Transverse colon (tissue), 4 donors: ENCODE results near the gene METTL8. TPM values are rescaled to one million over a fixed set of nuclear protein-coding genes. Genes with fewer than 3 reads are reported as not detected.
A peak's percentile ranks its signal among the peaks of the same experiment; 100 is the strongest.

ENCODE experiments used
- DNase-seq: peaks from one replicate; pipeline ENCODE4 v3.0.0-alpha.2; 2019
- H3K27ac ChIP-seq, 4 donors: fragments of 200-600 bp; sonication (generic); 2 replicates each; pipeline ENCODE4 v1.5.1; 2016 to 2018; ENCODE audit warnings: inconsistent platforms in 4 of 4
- H3K27me3 ChIP-seq: fragments of 200-600 bp; sonication (generic); 2 replicates; pipeline ENCODE4 v1.5.1; 2017; ENCODE audit warnings: inconsistent platforms
- H3K36me3 ChIP-seq, 4 donors: fragments of 200-600 bp; sonication (generic); 2 replicates each; pipeline ENCODE4 v1.5.1; 2017 to 2019; ENCODE audit warnings: inconsistent platforms in 4 of 4
- H3K4me1 ChIP-seq, 4 donors: fragments of 200-600 bp; sonication (generic); 2 replicates each; pipeline ENCODE4 v1.5.1; 2017 to 2020; ENCODE audit warnings: inconsistent platforms in 4 of 4
- H3K4me3 ChIP-seq, 4 donors: fragments of 200-600 bp; sonication (generic); 1 replicate in 1 of 4; 2 replicates in 3 of 4; pipeline versions ENCODE4 v1.5.1 to v1.6.1; 2017 to 2019; ENCODE audit warnings: inconsistent platforms in 4 of 4
- H3K9me3 ChIP-seq, 2 donors: fragments of 200-600 bp; sonication (generic); 2 replicates each; pipeline ENCODE4 v1.5.1; 2017 to 2019; ENCODE audit warnings: inconsistent platforms in 2 of 2
- CTCF ChIP-seq, 5 experiments: fragments of 200-600 bp in 3 of 5; fragments of 450-650 bp in 2 of 5; sonication (generic) in 3 of 5; IDR thresholded peaks; 1 replicate in 2 of 5; 2 replicates in 3 of 5; pipeline ENCODE4 v1.5.1; 2016 to 2017; ENCODE audit warnings: antibody characterized with exemption in 5 of 5, inconsistent platforms in 3 of 5, mild to moderate bottlenecking in 2 of 5, moderate library complexity in 1 of 5
- EP300 ChIP-seq: sonication (generic); formaldehyde crosslinking; IDR thresholded peaks from one replicate; pipeline ENCODE4 v1.6.1; 2017; ENCODE audit warnings: antibody characterized with exemption, low read depth
- POLR2A ChIP-seq: fragments of 450-650 bp; IDR thresholded peaks from one replicate; pipeline ENCODE4 v1.6.1; 2016; ENCODE audit warnings: antibody characterized with exemption, mild to moderate bottlenecking, moderate library complexity
- POLR2AphosphoS5 ChIP-seq, 3 donors: sonication (generic); formaldehyde crosslinking; IDR thresholded peaks; one replicate each; pipeline ENCODE4 v1.6.1; 2016; ENCODE audit warnings: antibody characterized with exemption in 3 of 3
- WGBS, 2 donors: methylation state at CpG; one replicate each; pipeline ENCODE4 v1.1.5; 2018; ENCODE audit warnings: low coverage in 1 of 2; 5-methylcytosine and 5-hydroxymethylcytosine counted together
- in situ Hi-C, 4 donors: fragments of 200-750 bp; cut with MboI; loops; one replicate each; pipeline versions ENCODE4 v1.15.0 to v1.15.1; 2017; ENCODE audit warnings: low sequenced_read_pairs in 3 of 4, low pct_ligation_motif_present in 1 of 4, low pct_unique_long_range_greater_than_20kb in 1 of 4
- intact Hi-C: fragments of 100-400 bp; cut with DNase I; formaldehyde crosslinking; loops from one replicate; pipeline ENCODE4 v1.15.1; 2023; ENCODE audit warnings: low total_unique reads
- total RNA-seq, 4 donors: library from RNA; depleted of rRNA; stranded (reverse); fragments of >200 nt; gene quantifications; one replicate each; pipeline ENCODE4 v1.1.0, GENCODE V29; 2016

The METTL8 gene
- total RNA-seq, 4 donors from 2014 or later: 6.7 to 64.5 (median 22.1) TPM

GRCh38 chr2:171320731-171321130 lies 113.1 kb downstream of the METTL8 start:
- peak overlapping the region in 2 of 4 donors; percentile 43 to 64 for H3K27ac ChIP-seq
- intact Hi-C loops (no loop called here), in situ Hi-C loops (no loop called here)

GRCh38 chr2:171320208-171320621 lies 113.6 kb downstream of the METTL8 start:
- no peaks in the 10 kb centered on the region for H3K9me3 ChIP-seq
- no peak overlapping the region for H3K4me3 ChIP-seq
- H3K27me3 ChIP-seq: no peaks in the 10 kb centered on the region
- H3K4me1 ChIP-seq: peaks cover 0 to 17% (median 7%) of the 10 kb centered on the region in 4 donors
- no peaks in the 10 kb centered on the region for H3K36me3 ChIP-seq
- in situ Hi-C loops: no loop called here
- intact Hi-C loops: no loop called here
- DNase-seq: no peak
- TF ChIP-seq EP300 (no peak), CTCF (IDR thresholded peaks at IDR 0.05) (no peak), POLR2AphosphoS5 (IDR thresholded peaks at IDR 0.05) (no peak), POLR2A (no peak)
- peak overlapping the region in 2 of 4 donors; percentile 43 to 64 for H3K27ac ChIP-seq
- WGBS, 2 donors: 75 to 81% methylated on average over 5 of the region's 5 CpGs

More at GRCh38 chr2:171320731-171321130, 113.1 kb downstream of the METTL8 start:
- no peaks in the 10 kb centered on the region for H3K36me3 ChIP-seq
- TF ChIP-seq EP300 (no peak), CTCF (IDR thresholded peaks at IDR 0.05) (no peak), POLR2A (no peak), POLR2AphosphoS5 (IDR thresholded peaks at IDR 0.05) (no peak)
- no peaks in the 10 kb centered on the region for H3K9me3 ChIP-seq
- DNase-seq: no peak
- peaks cover 0 to 17% (median 7%) of the 10 kb centered on the region in 4 donors for H3K4me1 ChIP-seq
- H3K27me3 ChIP-seq: no peaks in the 10 kb centered on the region
- no peak overlapping the region for H3K4me3 ChIP-seq

GRCh38 chr2:171319164-171319810 lies 114.5 kb downstream of the METTL8 start:
- Histone ChIP-seq H3K36me3 (no peaks in the 10 kb centered on the region), H3K27ac (peak overlapping the region; percentile 18 to 64 (median 32)), H3K9me3 (no peaks in the 10 kb centered on the region), H3K4me3 (no peak overlapping the region), H3K4me1 (peaks cover 0 to 17% (median 7%) of the 10 kb centered on the region in 4 donors), H3K27me3 (no peaks in the 10 kb centered on the region)
- in situ Hi-C loops: no loop called here
- no peak for TF ChIP-seq POLR2A
- TF ChIP-seq EP300: no peak
- no peak for TF ChIP-seq POLR2AphosphoS5 (IDR thresholded peaks at IDR 0.05)
- TF ChIP-seq CTCF (IDR thresholded peaks at IDR 0.05): no peak
- DNase-seq: no peak
- WGBS, 2 donors: 67 to 73% methylated on average over 8 to 12 of the region's 12 CpGs
- intact Hi-C loops: no loop called here

GRCh38 chr2:171318463-171318934 lies 115.3 kb downstream of the METTL8 start:
- Histone ChIP-seq H3K27ac (peak overlapping the region; percentile 18 to 64 (median 32)), H3K27me3 (no peaks in the 10 kb centered on the region), H3K9me3 (no peaks in the 10 kb centered on the region), H3K36me3 (no peaks in the 10 kb centered on the region), H3K4me3 (no peak overlapping the region), H3K4me1 (peaks cover 0 to 17% (median 7%) of the 10 kb centered on the region in 4 donors)
- in situ Hi-C loops (no loop called here), intact Hi-C loops (no loop called here)
- DNase-seq: peak; percentile 31
- 35 to 50% methylated on average over 4 to 6 of the region's 6 CpGs for WGBS, 2 donors
- no peak for TF ChIP-seq EP300
- TF ChIP-seq POLR2AphosphoS5 (IDR thresholded peaks at IDR 0.05): no peak
- TF ChIP-seq POLR2A: no peak
- no peak for TF ChIP-seq CTCF (IDR thresholded peaks at IDR 0.05)
